Adrenal gland (tissue), 5 donors: Measurements from ENCODE around the gene SSBP3.

Source experiments
- CTCF ChIP-seq, 6 experiments: fragments of 450-650 bp in 4 of 6; fragments of 200-600 bp in 2 of 6; sonication (generic) in 1 of 6; IDR thresholded peaks; 1 replicate in 5 of 6; 2 replicates in 1 of 6; pipeline versions ENCODE4 v1.5.1 to v1.8.0; 2016 to 2021; ENCODE audit warnings: antibody characterized with exemption in 6 of 6, mild to moderate bottlenecking in 2 of 6, moderate library complexity in 1 of 6
- POLR2A ChIP-seq, 2 donors: fragments of 450-650 bp; IDR thresholded peaks; one replicate each; pipeline ENCODE4 v1.6.1; 2017; ENCODE audit warnings: antibody characterized with exemption in 2 of 2, mild to moderate bottlenecking in 2 of 2, moderate library complexity in 1 of 2
- donor health status: DM: no; HTN: no; CAD: no.

- TF ChIP-seq CTCF (IDR thresholded peaks at IDR 0.05) (no peak), POLR2A (IDR thresholded peaks at IDR 0.05) (no peak)
Observed at GRCh38 chr1:54176621-54177327, 229.4 kb downstream of the SSBP3 start.
